BLaER1 (cell line): ENCODE data around the gene NUP62.
A peak's percentile ranks its signal among the peaks of the same experiment; 100 is the strongest.

Source experiments
- H3K27ac ChIP-seq: shearing (Covaris generic); formaldehyde crosslinking; 2 replicates; pipeline ENCODE4 v1.8.1; 2022
- H3K27me3 ChIP-seq: shearing (Covaris generic); formaldehyde crosslinking; 2 replicates; pipeline ENCODE4 v1.8.1; 2022
- H3K36me3 ChIP-seq: shearing (Covaris generic); formaldehyde crosslinking; 2 replicates; pipeline ENCODE4 v1.8.1; 2022
- H3K4me1 ChIP-seq: shearing (Covaris generic); formaldehyde crosslinking; 2 replicates; pipeline ENCODE4 v1.8.1; 2022
- H3K4me2 ChIP-seq: shearing (Covaris generic); formaldehyde crosslinking; 2 replicates; pipeline ENCODE4 v1.8.1; 2022
- H3K4me3 ChIP-seq: shearing (Covaris generic); formaldehyde crosslinking; 2 replicates; pipeline ENCODE4 v1.8.1; 2022
- H3K9ac ChIP-seq: shearing (Covaris generic); formaldehyde crosslinking; 2 replicates; pipeline ENCODE4 v1.8.1; 2022
- H3K9me3 ChIP-seq: shearing (Covaris generic); formaldehyde crosslinking; 2 replicates; pipeline ENCODE4 v1.8.1; 2022
- H4K20me1 ChIP-seq: shearing (Covaris generic); formaldehyde crosslinking; 2 replicates; pipeline ENCODE4 v1.8.1; 2022
- Cebpa-rat ChIP-seq: shearing (Covaris generic); IDR thresholded peaks from 2 replicates; pipeline ENCODE4 v1.8.1; 2022

NUP62 gene

GRCh38 chr19:49891393-49891792 lies 37.9 kb downstream of the NUP62 start:
- Histone ChIP-seq H4K20me1 (no peaks in the 10 kb centered on the region), H3K9me3 (no peaks in the 10 kb centered on the region), H3K4me1 (peaks cover 61% of the 10 kb centered on the region), H3K9ac (0 out of 2 replicates have a peak overlapping the region, but pooled peaks have one; percentile 24), H3K4me3 (no peak overlapping the region), H3K36me3 (peaks cover 18% of the 10 kb centered on the region; the same call in 1 of the 2 replicates), H3K27me3 (no peaks in the 10 kb centered on the region), H3K27ac (peak overlapping the region; percentile 68), H3K4me2 (peak overlapping the region; percentile 65)
- no peak for TF ChIP-seq Cebpa-rat

GRCh38 chr19:49890349-49891311 lies 38.7 kb downstream of the NUP62 start:
- no peaks in the 10 kb centered on the region for H4K20me1 ChIP-seq
- H3K4me3 ChIP-seq: peak overlapping the region; percentile 64
- H3K4me1 ChIP-seq: peaks cover 61% of the 10 kb centered on the region
- H3K27ac ChIP-seq: peak overlapping the region; percentile 68
- peak overlapping the region; percentile 65; the same call in 1 of the 2 replicates for H3K9ac ChIP-seq
- H3K27me3 ChIP-seq: no peaks in the 10 kb centered on the region
- H3K4me2 ChIP-seq: peak overlapping the region; percentile 98
- H3K36me3 ChIP-seq: peaks cover 19% of the 10 kb centered on the region; the same call in 1 of the 2 replicates
- H3K9me3 ChIP-seq: no peaks in the 10 kb centered on the region
- no peak for TF ChIP-seq Cebpa-rat

GRCh38 chr19:49889687-49890348 lies 39.5 kb downstream of the NUP62 start:
- Histone ChIP-seq H3K9me3 (no peaks in the 10 kb centered on the region), H4K20me1 (no peaks in the 10 kb centered on the region), H3K9ac (peak overlapping the region; percentile 65; the same call in 1 of the 2 replicates), H3K27me3 (no peaks in the 10 kb centered on the region), H3K4me1 (peaks cover 61% of the 10 kb centered on the region), H3K4me3 (peak overlapping the region; percentile 64), H3K4me2 (peak overlapping the region; percentile 98), H3K27ac (peak overlapping the region; percentile 49; the same call in 1 of the 2 replicates), H3K36me3 (peaks cover 25% of the 10 kb centered on the region; the same call in 1 of the 2 replicates)
- no peak for TF ChIP-seq Cebpa-rat

- Histone ChIP-seq H3K9ac (no peak overlapping the region), H3K4me3 (no peak overlapping the region), H3K36me3 (peaks cover 32% of the 10 kb centered on the region; the same call in 1 of the 2 replicates), H3K4me1 (peaks cover 65% of the 10 kb centered on the region), H3K9me3 (no peaks in the 10 kb centered on the region), H3K27me3 (no peaks in the 10 kb centered on the region), H3K4me2 (peak overlapping the region; percentile 98; the same call in 1 of the 2 replicates), H4K20me1 (no peaks in the 10 kb centered on the region), H3K27ac (no peak overlapping the region)
- no peak for TF ChIP-seq Cebpa-rat
Measured at GRCh38 chr19:49889038-49889686, 40.1 kb downstream of the NUP62 start.

GRCh38 chr19:49888510-49888824 lies 40.8 kb downstream of the NUP62 start:
- H3K4me3 ChIP-seq: no peak overlapping the region
- H4K20me1 ChIP-seq: no peaks in the 10 kb centered on the region
- H3K9me3 ChIP-seq: no peaks in the 10 kb centered on the region
- H3K9ac ChIP-seq: no peak overlapping the region
- H3K4me2 ChIP-seq: no peak overlapping the region
- peaks cover 39% of the 10 kb centered on the region for H3K36me3 ChIP-seq
- H3K27me3 ChIP-seq: no peaks in the 10 kb centered on the region
- TF ChIP-seq Cebpa-rat: no peak
- no peak overlapping the region for H3K27ac ChIP-seq
- H3K4me1 ChIP-seq: peaks cover 72% of the 10 kb centered on the region

GRCh38 chr19:49887665-49888509 lies 41.4 kb downstream of the NUP62 start:
- peaks cover 3% of the 10 kb centered on the region; the same call in 1 of the 2 replicates for H3K9me3 ChIP-seq
- H4K20me1 ChIP-seq: no peaks in the 10 kb centered on the region
- 0 out of 2 replicates have a peak overlapping the region, but pooled peaks have one; percentile 18 for H3K27ac ChIP-seq
- no peaks in the 10 kb centered on the region for H3K27me3 ChIP-seq
- peaks cover 76% of the 10 kb centered on the region for H3K4me1 ChIP-seq
- H3K9ac ChIP-seq: no peak overlapping the region
- H3K4me2 ChIP-seq: 0 out of 2 replicates have a peak overlapping the region, but pooled peaks have one; percentile 7
- no peak for TF ChIP-seq Cebpa-rat
- no peak overlapping the region for H3K4me3 ChIP-seq
- H3K36me3 ChIP-seq: peaks cover 45% of the 10 kb centered on the region

GRCh38 chr19:49887037-49887664 lies 42.2 kb downstream of the NUP62 start:
- Histone ChIP-seq H3K27me3 (no peaks in the 10 kb centered on the region), H3K36me3 (peaks cover 52% of the 10 kb centered on the region), H3K9ac (no peak overlapping the region), H3K27ac (0 out of 2 replicates have a peak overlapping the region, but pooled peaks have one; percentile 18), H3K9me3 (peaks cover 6% of the 10 kb centered on the region; the same call in 1 of the 2 replicates), H4K20me1 (no peaks in the 10 kb centered on the region), H3K4me3 (no peak overlapping the region), H3K4me2 (0 out of 2 replicates have a peak overlapping the region, but pooled peaks have one; percentile 7), H3K4me1 (peaks cover 76% of the 10 kb centered on the region)
- no peak for TF ChIP-seq Cebpa-rat

- peaks cover 6% of the 10 kb centered on the region; the same call in 1 of the 2 replicates for H3K9me3 ChIP-seq
- H3K27ac ChIP-seq: peak overlapping the region; percentile 73
- peak overlapping the region; percentile 72 for H3K9ac ChIP-seq
- peak overlapping the region; percentile 81 for H3K4me2 ChIP-seq
- H4K20me1 ChIP-seq: no peaks in the 10 kb centered on the region
- peak overlapping the region; percentile 22; the same call in 1 of the 2 replicates for H3K4me3 ChIP-seq
- TF ChIP-seq Cebpa-rat: no peak
- H3K36me3 ChIP-seq: peaks cover 75% of the 10 kb centered on the region
- peaks cover 73% of the 10 kb centered on the region for H3K4me1 ChIP-seq
- H3K27me3 ChIP-seq: no peaks in the 10 kb centered on the region
Measured at GRCh38 chr19:49884760-49885159, 44.5 kb downstream of the NUP62 start.
